Activated CD4-positive, alpha-beta T cell treated with anti-CD3 and anti-CD28 coated beads, Interleukin-2, amount 10 ng/mL, durations not matched to agents 24 days and 14 days (primary cell): ENCODE measurements around the gene C17orf67. TPM values are rescaled to one million over a fixed set of nuclear protein-coding genes. Genes with fewer than 3 reads are reported as not detected.

Source experiments
- total RNA-seq: library from RNA; stranded (reverse); gene quantifications from 2 replicates; pipeline ENCODE4 v1.2.3, GENCODE V29; 2022

C17orf67 gene
- total RNA-seq, 1 donor from 2014 or later = 4.4 TPM

Other genes starting within 250 kb of the C17orf67 start
- 0.09 and 0.21 TPM in 2 replicates for gene NOG, start 240.2 kb downstream of the C17orf67 start, total RNA-seq
- gene DGKE, start 231 bp upstream of the C17orf67 start, total RNA-seq = 33.0 and 33.6 TPM in 2 replicates
- gene TRIM25, start 80.1 kb upstream of the C17orf67 start, total RNA-seq = 88.8 and 99.8 TPM in 2 replicates
- gene COIL, start 127.1 kb upstream of the C17orf67 start, total RNA-seq = 23.1 and 23.3 TPM in 2 replicates
- 7.2 and 8.3 TPM in 2 replicates for gene SCPEP1, start 144.2 kb upstream of the C17orf67 start, total RNA-seq